NCI-H146 treated with DMSO at 0.1 percent for 48 hours (cell line): ENCODE measurements around the gene HOXC10.

Source experiments
- DNase-seq: peaks from one replicate; lab custom pipeline; 2025; ENCODE audit not compliant: unreplicated experiment; lab: John Stamatoyannopoulos, UW

The HOXC10 gene

GRCh38 chr12:54015018-54015931 lies 30.3 kb downstream of the HOXC10 start:
- no peak for DNase-seq

DNA sequence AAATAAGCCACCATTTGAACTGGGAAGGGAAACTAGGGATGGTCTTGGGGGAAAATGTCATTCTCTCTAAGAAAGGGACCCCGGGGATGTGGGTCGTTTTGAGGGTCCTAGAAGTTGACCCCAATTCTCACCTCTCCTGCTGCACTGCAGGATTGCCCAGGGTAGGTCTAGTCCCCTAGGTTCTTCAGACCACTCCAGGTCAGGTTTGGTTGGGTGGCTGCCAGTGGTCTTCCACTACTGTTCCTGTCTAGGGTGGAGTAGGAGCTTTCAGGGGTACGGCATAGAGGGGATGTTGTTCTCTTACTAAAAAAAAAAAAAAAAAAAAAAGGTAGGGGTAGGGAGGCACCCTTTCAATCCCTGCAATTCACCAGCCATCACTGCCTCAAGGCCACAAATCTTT lies 31.1 kb downstream of the HOXC10 start:
- DNase-seq = no peak

GRCh38 chr12:54016478-54016964 lies 31.6 kb downstream of the HOXC10 start:
- DNase-seq = no peak

GRCh38 chr12:54017027-54017788 lies 32.3 kb downstream of the HOXC10 start:
- DNase-seq = no peak

GRCh38 chr12:54017878-54018467 lies 33.0 kb downstream of the HOXC10 start:
- peak; percentile 36 for DNase-seq

DNA sequence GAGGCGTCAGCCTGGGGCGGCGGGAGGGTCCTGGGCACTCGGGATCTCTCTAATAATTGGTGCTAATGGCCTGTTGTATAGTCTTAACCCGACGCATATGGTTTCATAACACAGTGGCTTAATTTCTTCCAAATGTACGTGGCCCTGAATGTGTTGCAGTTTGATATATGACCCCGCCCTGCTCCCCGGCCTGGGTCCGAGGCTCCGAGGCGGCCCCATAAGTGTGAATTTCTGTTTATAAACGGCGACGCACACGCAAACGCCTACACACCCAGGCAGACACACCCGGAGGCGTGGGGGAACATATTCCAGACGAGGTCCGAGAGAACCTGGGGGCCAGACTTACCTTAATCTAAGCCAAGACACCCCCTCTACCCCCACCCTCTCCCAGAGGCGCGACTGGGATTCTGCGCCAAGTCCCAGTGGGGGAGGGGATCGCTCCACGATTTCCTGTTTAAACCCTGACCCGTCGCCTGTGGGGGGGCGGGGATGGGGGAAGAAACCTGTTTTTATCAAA lies 33.6 kb downstream of the HOXC10 start:
- DNase-seq = no peak

GRCh38 chr12:54019091-54019811 lies 34.3 kb downstream of the HOXC10 start:
- DNase-seq = no peak

GRCh38 chr12:54019924-54020590 lies 35.1 kb downstream of the HOXC10 start:
- DNase-seq = no peak

- no peak for DNase-seq
These were observed 35.9 kb downstream of the HOXC10 start for GRCh38 chr12:54020591-54021405.

GRCh38 chr12:54021432-54022013 lies 36.6 kb downstream of the HOXC10 start:
- DNase-seq = no peak

DNA sequence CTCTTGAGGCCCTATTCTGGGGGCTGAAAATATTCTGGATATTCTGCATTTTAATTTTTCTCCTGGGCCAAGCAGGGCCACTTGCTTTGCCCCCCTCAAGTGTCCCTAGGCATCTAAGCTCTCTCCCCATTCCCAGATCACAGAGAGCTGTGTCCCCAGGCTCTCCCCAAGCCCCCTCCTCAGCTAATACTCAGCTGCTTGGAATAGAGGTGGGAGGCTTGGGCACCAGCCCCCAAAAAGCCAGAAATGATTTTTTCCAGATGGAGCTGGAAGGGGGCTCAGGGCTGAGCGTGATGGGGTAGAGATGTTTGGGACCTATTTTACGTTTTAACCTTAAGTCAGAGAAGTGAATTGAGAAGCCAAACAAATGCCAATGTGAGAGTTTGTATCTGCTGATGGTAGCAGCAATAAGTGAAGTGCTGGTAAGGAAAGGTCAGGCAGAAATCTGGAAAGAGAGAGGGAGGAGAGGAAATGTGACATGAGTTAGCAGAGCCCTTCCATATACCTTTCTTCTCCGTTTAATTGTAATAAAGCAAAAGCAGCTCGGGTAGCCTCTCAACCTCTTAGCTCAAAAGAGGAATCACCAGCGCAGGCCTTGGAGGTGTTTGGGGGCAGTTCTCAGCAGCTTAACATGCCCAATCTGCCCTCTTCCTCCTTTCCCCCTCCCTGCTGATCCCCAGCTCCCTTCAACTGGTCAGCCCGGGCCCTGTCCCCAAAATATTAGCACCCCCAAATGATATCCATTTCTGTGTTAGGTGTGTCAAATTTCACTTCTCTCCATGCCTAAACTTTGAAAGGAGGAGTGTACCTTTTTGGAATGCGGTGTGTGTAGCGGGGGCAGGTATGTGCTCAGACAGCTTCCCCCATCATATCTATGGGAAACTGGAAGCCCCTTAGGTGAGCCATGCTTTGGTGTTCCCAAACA lies 38.3 kb downstream of the HOXC10 start:
- no peak for DNase-seq

DNA sequence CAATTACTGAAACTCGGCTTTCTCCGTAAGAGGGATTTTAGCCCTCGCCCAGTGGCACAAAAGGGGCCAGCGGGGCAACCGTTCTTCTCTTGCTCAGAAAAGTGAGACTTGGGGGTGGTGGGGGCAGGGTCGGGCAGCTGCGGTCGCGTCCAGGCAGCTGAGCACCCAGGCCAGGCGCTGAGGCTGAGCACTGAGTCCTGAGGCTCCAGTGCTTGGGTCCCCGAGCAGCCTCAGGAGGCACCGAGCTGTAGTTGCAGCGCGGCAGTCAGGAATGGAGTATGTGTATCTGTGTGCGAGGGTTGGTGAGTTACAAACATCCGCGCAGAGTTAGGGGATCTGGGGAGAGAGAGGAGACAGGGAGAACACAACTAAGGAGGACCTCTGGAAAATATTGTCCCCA lies 39.2 kb downstream of the HOXC10 start:
- no peak for DNase-seq

GRCh38 chr12:54024581-54025305 lies 39.8 kb downstream of the HOXC10 start:
- DNase-seq = no peak

GRCh38 chr12:54025499-54026405 lies 40.8 kb downstream of the HOXC10 start:
- DNase-seq = no peak

DNA sequence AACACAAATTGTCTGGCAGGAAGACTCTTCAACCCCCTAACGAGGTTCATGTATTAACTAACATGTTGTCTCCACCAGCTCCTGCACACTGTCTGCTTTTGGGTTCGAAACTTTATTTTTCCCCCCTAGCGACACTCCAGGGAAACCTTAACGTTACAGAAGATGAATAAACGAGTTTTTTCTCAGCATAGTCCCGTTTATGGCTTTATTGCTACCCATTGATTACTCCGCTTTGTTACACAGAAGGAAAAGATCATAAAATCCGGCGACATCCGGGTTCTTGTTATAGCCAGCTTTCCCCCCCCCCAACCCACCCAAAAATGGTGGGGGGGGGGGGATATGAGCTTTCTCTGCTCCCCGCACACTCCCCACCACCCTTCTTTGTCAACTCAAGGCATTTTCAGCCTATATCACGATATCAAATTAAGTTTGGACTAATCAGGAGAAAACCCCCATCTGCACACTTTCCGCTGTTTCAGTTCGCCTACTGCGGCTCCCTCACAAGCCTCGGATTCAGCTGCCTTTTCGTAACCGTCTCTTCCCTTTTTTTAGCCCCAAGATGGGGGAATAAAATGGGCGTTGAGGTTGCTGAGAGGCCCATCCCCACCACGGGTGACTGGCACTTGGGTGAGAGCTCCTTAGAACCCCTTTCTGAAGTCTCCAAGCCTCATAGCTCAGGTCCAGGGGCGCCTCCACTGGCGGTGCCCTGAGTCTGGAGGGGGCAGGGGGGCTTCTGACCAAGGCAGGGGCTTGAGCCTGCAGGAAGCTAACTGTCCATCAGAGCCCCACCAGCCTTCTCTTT lies 41.9 kb downstream of the HOXC10 start:
- no peak for DNase-seq

GRCh38 chr12:54027442-54027786 lies 42.5 kb downstream of the HOXC10 start:
- no peak for DNase-seq
